ENCODE measurements around the gene RFX7.
A peak's percentile ranks its signal among the peaks of the same experiment; 100 is the strongest.

Gene RFX7

DNA sequence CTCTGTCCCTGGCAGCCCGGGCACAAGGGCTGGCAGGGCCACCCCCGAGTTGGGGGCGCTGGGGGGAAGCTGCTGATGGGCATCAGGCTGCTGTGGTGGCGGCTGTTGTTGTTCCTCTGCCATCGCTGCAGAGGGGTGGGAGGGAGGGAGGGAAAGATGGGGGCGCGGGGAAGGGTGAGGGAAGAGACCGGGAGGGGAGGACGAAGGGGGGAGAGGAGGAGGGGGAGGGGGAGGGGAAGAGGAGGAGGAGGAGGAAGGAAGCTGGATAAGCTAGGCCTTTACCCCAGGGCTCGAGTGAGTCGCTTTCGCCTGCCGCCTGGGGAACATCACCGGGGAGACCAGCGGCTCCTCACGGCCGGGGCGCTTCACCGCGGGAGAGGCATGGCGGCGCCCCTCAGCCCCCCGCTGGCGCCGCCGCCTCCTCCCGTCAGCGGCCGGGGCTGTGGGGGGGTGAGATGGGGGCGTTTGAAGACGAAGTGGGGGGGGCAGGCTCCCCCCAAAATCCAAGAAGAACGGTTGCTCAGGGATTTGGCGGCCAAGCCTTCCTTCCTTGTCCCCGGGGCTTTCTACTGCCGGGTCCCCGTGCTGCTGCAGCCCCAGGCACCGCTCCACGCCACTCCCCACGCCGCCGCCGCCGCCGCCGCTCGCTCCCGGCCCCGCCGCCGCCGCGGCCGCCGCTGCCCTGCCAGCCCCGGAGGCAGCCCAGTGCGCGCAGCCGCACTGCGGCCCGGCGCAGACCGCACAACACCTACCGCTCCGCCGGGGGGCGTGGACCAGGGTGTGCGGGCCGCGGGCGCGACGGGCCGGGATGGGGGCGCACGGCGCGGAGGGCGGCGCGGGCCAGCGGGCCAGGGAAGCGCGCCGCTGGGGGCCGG lies at the start of gene RFX7:
Gene RFX7, minus strand, starts transcription at position 717 of the 875 bp plus-strand sequence. Its CDS starts 594 bp downstream, at position 123.
- Histone ChIP-seq H3K4me1 (ENCODE audit: control insufficient read depth in 1 of 2, insufficient read depth in 1 of 2, low read depth in 1 of 2, low read length in 1 of 2) (peaks cover 18 to 27% of the 10 kb centered on the region in 2 experiments), H3K36me3 (no peaks in the 10 kb centered on the region), H3K27ac (peak within 1 kb of the TSS; percentile 71), H3K9me3 (no peaks in the 10 kb centered on the region), H3K4me3 (ENCODE audit: low read depth in 1 of 2, low read length in 1 of 2) (peak within 1 kb of the TSS; percentile 57 to 71), H3K27me3 (no peaks in the 10 kb centered on the region)
- TF ChIP-seq, protein P1, sequence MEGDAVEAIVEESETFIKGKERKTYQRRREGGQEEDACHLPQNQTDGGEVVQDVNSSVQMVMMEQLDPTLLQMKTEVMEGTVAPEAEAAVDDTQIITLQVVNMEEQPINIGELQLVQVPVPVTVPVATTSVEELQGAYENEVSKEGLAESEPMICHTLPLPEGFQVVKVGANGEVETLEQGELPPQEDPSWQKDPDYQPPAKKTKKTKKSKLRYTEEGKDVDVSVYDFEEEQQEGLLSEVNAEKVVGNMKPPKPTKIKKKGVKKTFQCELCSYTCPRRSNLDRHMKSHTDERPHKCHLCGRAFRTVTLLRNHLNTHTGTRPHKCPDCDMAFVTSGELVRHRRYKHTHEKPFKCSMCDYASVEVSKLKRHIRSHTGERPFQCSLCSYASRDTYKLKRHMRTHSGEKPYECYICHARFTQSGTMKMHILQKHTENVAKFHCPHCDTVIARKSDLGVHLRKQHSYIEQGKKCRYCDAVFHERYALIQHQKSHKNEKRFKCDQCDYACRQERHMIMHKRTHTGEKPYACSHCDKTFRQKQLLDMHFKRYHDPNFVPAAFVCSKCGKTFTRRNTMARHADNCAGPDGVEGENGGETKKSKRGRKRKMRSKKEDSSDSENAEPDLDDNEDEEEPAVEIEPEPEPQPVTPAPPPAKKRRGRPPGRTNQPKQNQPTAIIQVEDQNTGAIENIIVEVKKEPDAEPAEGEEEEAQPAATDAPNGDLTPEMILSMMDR (IDR thresholded peaks at IDR 0.05): no peak

- no peak overlapping the region for H3K4me3 ChIP-seq (ENCODE audit: low read depth in 1 of 2, low read length in 1 of 2)
Measured at GRCh38 chr15:56292546-56293316, 49.1 kb upstream of the RFX7 start.

DNA sequence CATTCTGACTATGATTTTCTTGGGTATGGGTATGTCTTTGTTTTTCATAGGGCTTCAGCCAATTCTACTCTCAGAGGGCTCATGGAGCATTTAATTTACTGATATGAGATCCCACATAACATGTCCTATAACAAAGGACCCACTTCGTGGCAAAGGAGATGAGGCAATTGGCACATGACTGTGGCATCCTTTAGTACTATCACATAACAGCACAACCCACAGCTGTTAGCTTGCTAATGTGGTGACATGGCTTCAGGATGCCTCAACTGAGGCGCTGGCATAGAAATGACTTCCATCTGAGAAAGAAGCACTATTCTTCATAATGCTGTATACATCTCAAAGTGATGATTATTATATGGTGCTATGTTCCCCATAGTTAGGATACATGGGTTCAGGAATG lies 48.1 kb upstream of the RFX7 start:
- no peak overlapping the region for H3K27ac ChIP-seq
- no peak overlapping the region for H3K4me3 ChIP-seq (ENCODE audit: low read depth in 1 of 2, low read length in 1 of 2)
- TF ChIP-seq, protein P1 (IDR thresholded peaks at IDR 0.05): no peak
- no peaks in the 10 kb centered on the region for H3K9me3 ChIP-seq
- no peaks in the 10 kb centered on the region for H3K36me3 ChIP-seq
- no peaks in the 10 kb centered on the region for H3K27me3 ChIP-seq
- H3K4me1 ChIP-seq (ENCODE audit: control insufficient read depth in 1 of 2, insufficient read depth in 1 of 2, low read depth in 1 of 2, low read length in 1 of 2): no peaks in the 10 kb centered on the region

More at GRCh38 chr15:56292546-56293316, 49.1 kb upstream of the RFX7 start:
- Histone ChIP-seq H3K27me3 (no peaks in the 10 kb centered on the region), H3K9me3 (no peaks in the 10 kb centered on the region), H3K4me1 (ENCODE audit: control insufficient read depth in 1 of 2, insufficient read depth in 1 of 2, low read depth in 1 of 2, low read length in 1 of 2) (no peaks in the 10 kb centered on the region), H3K27ac (no peak overlapping the region), H3K36me3 (no peaks in the 10 kb centered on the region)
- TF ChIP-seq, protein P1 (IDR thresholded peaks at IDR 0.05): no peak

GRCh38 chr15:56286213-56286612 lies 42.5 kb upstream of the RFX7 start:
- Histone ChIP-seq H3K4me3 (ENCODE audit: low read depth in 1 of 2, low read length in 1 of 2) (no peak overlapping the region), H3K36me3 (no peaks in the 10 kb centered on the region), H3K27me3 (no peaks in the 10 kb centered on the region), H3K4me1 (ENCODE audit: control insufficient read depth in 1 of 2, insufficient read depth in 1 of 2, low read depth in 1 of 2, low read length in 1 of 2) (no peaks in the 10 kb centered on the region), H3K9me3 (no peaks in the 10 kb centered on the region), H3K27ac (no peak overlapping the region)
- TF ChIP-seq, protein P1 (IDR thresholded peaks at IDR 0.05): no peak

DNA sequence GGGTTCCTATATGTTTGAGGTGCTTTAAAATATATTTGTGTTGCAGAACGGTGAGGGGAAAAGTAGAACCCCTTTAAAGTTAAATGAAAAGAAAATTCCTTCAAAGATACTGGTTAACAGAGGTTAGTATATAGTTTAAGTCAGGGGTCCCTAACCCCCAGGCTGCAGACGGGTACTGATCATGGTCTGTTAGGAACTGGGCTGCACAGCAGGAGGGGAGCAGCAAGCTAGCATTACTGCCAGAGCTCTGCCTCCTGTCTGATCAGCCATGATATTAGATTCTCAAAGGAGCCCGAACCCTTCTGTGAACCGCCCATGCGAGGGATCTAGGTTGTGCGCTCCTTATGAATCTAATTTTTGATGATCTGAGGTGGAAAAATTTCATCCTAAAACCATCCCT lies 37.5 kb upstream of the RFX7 start:
- TF ChIP-seq, protein P1 (IDR thresholded peaks at IDR 0.05): no peak
- Histone ChIP-seq H3K36me3 (no peaks in the 10 kb centered on the region), H3K27me3 (no peaks in the 10 kb centered on the region), H3K27ac (no peak overlapping the region), H3K4me1 (ENCODE audit: control insufficient read depth in 1 of 2, insufficient read depth in 1 of 2, low read depth in 1 of 2, low read length in 1 of 2) (no peaks in the 10 kb centered on the region), H3K9me3 (no peaks in the 10 kb centered on the region), H3K4me3 (ENCODE audit: low read depth in 1 of 2, low read length in 1 of 2) (no peak overlapping the region)
